Measurements from ENCODE around the gene ALK. TPM values are rescaled to one million over a fixed set of nuclear protein-coding genes. Genes with fewer than 3 reads are reported as not detected.

The ALK gene
- total RNA-seq, 2 experiments from 2014 or later, result not detected

GRCh38 chr2:29215073-29215472 lies 706.3 kb downstream of the ALK start:
- Mint-ChIP-seq H3K27ac (peak overlapping the region; percentile 4), H3K4me3 (no peak overlapping the region), H3K4me1 (peaks cover 4% of the 10 kb centered on the region), H3K9me3 (no peaks in the 10 kb centered on the region), H3K27me3 (no peaks in the 10 kb centered on the region), H3K36me3 (ENCODE audit: low read depth) (no peaks in the 10 kb centered on the region)
- no peak for DNase-seq
- CTCF ChIA-PET, result no interaction called here
- POLR2A ChIA-PET, result no interaction called here

DNA sequence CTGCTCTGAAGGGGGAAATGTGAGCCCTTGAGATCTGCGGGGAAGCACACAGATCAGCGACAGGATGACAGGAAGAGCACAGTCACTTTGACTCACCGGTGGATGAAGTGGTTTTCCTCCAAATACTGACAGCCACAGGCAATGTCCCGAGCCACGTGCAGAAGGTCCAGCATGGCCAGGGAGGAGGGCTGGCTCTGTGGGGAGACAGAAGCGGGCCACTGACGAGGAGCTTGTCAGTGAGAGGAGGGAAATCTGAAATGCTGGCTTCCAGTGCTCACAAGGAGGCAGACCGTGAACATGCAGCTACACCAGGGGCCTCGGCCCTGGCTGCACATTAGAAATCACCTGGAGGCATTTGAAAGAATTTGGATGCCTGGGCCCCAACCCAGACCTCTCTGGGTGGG lies 707.5 kb downstream of the ALK start:
- H3K9me3 Mint-ChIP-seq, result no peaks in the 10 kb centered on the region
- no peaks in the 10 kb centered on the region for H3K36me3 Mint-ChIP-seq (ENCODE audit: low read depth)
- POLR2A ChIA-PET, result no interaction called here
- DNase-seq, result no peak
- CTCF ChIA-PET, result interaction anchor here (1.1 kb wide), 1 partner anchor 10 kb away, joined by 3 read pairs; no protein-coding TSS in a partner anchor
- no peak overlapping the region for H3K27ac Mint-ChIP-seq
- no peak overlapping the region for H3K4me3 Mint-ChIP-seq
- H3K4me1 Mint-ChIP-seq, result peaks cover 4% of the 10 kb centered on the region
- no peaks in the 10 kb centered on the region for H3K27me3 Mint-ChIP-seq

DNA sequence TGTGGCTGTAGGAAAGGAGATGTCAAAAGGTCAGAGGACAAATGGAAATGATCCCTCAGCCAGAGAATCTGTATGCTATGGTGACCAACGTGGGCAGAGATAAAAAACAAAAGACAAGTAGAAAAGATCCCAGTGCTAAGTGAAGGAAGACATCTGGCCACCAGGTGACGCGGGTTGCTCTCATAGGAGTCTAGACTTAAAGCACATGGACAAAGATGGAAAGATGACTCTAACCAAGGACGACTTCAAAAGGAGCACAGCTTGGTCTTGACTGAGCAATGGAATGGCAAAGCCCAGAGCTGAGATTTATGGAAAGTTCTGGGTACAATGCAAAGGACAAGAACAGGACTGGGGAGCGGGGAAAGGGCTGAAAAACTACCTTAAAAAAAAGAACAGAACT lies 709.4 kb downstream of the ALK start:
- H3K4me1 Mint-ChIP-seq, result peaks cover 4% of the 10 kb centered on the region
- ChIA-PET CTCF (interaction anchor here (0.6 to 1.3 kb wide), 2 partner anchors 199 to 244 kb away, joined by 3 read pairs; no protein-coding TSS in a partner anchor), POLR2A (no interaction called here)
- no peaks in the 10 kb centered on the region for H3K27me3 Mint-ChIP-seq
- DNase-seq, result no peak
- H3K27ac Mint-ChIP-seq, result no peak overlapping the region
- H3K4me3 Mint-ChIP-seq, result no peak overlapping the region
- no peaks in the 10 kb centered on the region for H3K9me3 Mint-ChIP-seq
- no peaks in the 10 kb centered on the region for H3K36me3 Mint-ChIP-seq (ENCODE audit: low read depth)

GRCh38 chr2:29209551-29209950 lies 711.8 kb downstream of the ALK start:
- Mint-ChIP-seq H3K27ac (no peak overlapping the region), H3K36me3 (ENCODE audit: low read depth) (no peaks in the 10 kb centered on the region), H3K4me3 (no peak overlapping the region), H3K4me1 (peaks cover 4% of the 10 kb centered on the region), H3K27me3 (no peaks in the 10 kb centered on the region), H3K9me3 (no peaks in the 10 kb centered on the region)
- ChIA-PET CTCF (no interaction called here), POLR2A (no interaction called here)
- no peak for DNase-seq

GRCh38 chr2:29207352-29208148 lies 713.8 kb downstream of the ALK start:
- ChIA-PET CTCF (no interaction called here), POLR2A (no interaction called here)
- H3K9me3 Mint-ChIP-seq, result no peaks in the 10 kb centered on the region
- H3K27me3 Mint-ChIP-seq, result no peaks in the 10 kb centered on the region
- no peak overlapping the region for H3K4me3 Mint-ChIP-seq
- H3K27ac Mint-ChIP-seq, result no peak overlapping the region
- H3K4me1 Mint-ChIP-seq, result no peaks in the 10 kb centered on the region
- DNase-seq, result no peak
- no peaks in the 10 kb centered on the region for H3K36me3 Mint-ChIP-seq (ENCODE audit: low read depth)

- no peaks in the 10 kb centered on the region for H3K27me3 Mint-ChIP-seq
- POLR2A ChIA-PET, result no interaction called here
- H3K4me3 Mint-ChIP-seq, result no peak overlapping the region
- CTCF ChIA-PET, result interaction anchor here (0.7 kb wide), 1 partner anchor 103 kb away, joined by 3 read pairs; no protein-coding TSS in a partner anchor
- H3K36me3 Mint-ChIP-seq (ENCODE audit: low read depth), result no peaks in the 10 kb centered on the region
- H3K27ac Mint-ChIP-seq, result no peak overlapping the region
- no peaks in the 10 kb centered on the region for H3K9me3 Mint-ChIP-seq
- no peak for DNase-seq
- no peaks in the 10 kb centered on the region for H3K4me1 Mint-ChIP-seq
Measured at GRCh38 chr2:29206941-29207340, 714.4 kb downstream of the ALK start.

GRCh38 chr2:29202819-29203495 lies 718.4 kb downstream of the ALK start:
- DNase-seq, result no peak
- ChIA-PET CTCF (no interaction called here), POLR2A (no interaction called here)
- Mint-ChIP-seq H3K36me3 (ENCODE audit: low read depth) (no peaks in the 10 kb centered on the region), H3K4me1 (no peaks in the 10 kb centered on the region), H3K9me3 (no peaks in the 10 kb centered on the region), H3K27ac (no peak overlapping the region), H3K4me3 (no peak overlapping the region), H3K27me3 (no peaks in the 10 kb centered on the region)

DNA sequence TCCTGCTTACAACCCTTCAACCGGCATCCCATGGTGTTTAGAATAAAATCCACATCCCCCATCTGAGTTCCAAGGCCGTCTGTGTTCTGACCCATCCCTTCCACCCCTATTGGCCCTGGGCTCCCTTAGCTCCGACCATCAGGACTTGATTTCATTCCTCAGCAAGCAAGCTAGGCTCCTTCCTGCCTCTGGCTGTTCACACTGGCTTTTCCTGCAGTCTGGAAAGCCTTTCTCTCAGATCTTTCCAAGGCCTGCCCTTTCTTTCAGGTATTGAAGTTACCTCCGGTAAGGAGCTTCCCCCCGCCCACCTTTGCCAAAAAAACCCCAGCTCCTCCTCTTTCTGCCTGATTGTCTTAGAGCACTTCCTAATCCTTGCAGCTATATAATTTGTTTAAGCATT lies 719.4 kb downstream of the ALK start:
- H3K36me3 Mint-ChIP-seq (ENCODE audit: low read depth), result no peaks in the 10 kb centered on the region
- H3K4me1 Mint-ChIP-seq, result no peaks in the 10 kb centered on the region
- no peaks in the 10 kb centered on the region for H3K27me3 Mint-ChIP-seq
- H3K9me3 Mint-ChIP-seq, result no peaks in the 10 kb centered on the region
- H3K27ac Mint-ChIP-seq, result no peak overlapping the region
- CTCF ChIA-PET, result no interaction called here
- DNase-seq, result no peak
- H3K4me3 Mint-ChIP-seq, result no peak overlapping the region
- POLR2A ChIA-PET, result no interaction called here

- ChIA-PET CTCF (no interaction called here), POLR2A (no interaction called here)
- Mint-ChIP-seq H3K27me3 (no peaks in the 10 kb centered on the region), H3K9me3 (no peaks in the 10 kb centered on the region), H3K4me1 (no peaks in the 10 kb centered on the region), H3K4me3 (no peak overlapping the region), H3K36me3 (ENCODE audit: low read depth) (no peaks in the 10 kb centered on the region), H3K27ac (no peak overlapping the region)
- peak; percentile 87 for DNase-seq
Measured at GRCh38 chr2:29196792-29197788, 724.3 kb downstream of the ALK start.

DNA sequence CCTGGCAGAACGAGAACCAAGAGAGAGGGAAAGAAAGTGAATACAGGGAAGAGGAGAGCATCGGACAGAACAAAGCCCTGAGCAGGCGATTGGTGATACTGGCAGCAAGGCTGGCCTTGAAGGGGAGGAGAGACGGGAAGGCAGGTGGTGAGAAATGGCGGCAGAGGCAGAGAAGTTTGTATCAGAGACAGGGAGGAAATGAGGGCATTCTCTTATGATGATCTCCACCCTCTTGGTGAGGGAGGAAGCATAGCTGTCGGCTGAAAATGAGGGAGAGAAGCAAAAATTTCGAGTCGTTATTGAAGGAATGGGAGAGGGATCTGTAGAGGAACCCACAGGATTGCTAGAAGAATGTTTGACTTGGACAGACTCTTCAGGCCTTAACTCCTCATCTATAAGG lies 725.6 kb downstream of the ALK start:
- no peak overlapping the region for H3K4me3 Mint-ChIP-seq

DNA sequence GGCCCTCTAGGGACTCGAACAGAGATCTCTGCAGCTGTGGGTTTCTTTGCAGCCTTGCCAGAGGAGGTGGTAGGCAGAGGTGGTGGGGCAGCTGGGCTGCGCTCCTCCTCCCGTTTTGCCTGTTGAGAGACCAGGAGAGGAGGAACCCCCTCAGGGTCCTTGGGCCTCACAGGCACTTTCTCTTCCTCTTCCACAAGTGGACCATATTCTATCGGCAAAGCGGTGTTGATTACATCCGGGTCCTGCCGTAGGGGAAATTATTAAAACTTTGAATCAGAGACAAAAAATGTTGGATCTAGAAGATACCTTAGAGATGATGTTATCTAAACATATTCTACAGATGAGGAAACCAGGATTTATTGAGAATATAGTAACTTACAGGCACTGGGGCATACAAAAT lies 727.7 kb downstream of the ALK start:
- Mint-ChIP-seq H3K4me1 (peaks cover 10% of the 10 kb centered on the region), H3K9me3 (no peaks in the 10 kb centered on the region), H3K36me3 (ENCODE audit: low read depth) (no peaks in the 10 kb centered on the region), H3K27ac (no peak overlapping the region), H3K27me3 (no peaks in the 10 kb centered on the region), H3K4me3 (no peak overlapping the region)
- no peak for DNase-seq
- ChIA-PET CTCF (no interaction called here), POLR2A (no interaction called here)

More for the DNA sequence above, 725.6 kb downstream of the ALK start:
- no peak for DNase-seq
- Mint-ChIP-seq H3K9me3 (no peaks in the 10 kb centered on the region), H3K4me1 (no peaks in the 10 kb centered on the region), H3K36me3 (ENCODE audit: low read depth) (no peaks in the 10 kb centered on the region), H3K27ac (no peak overlapping the region), H3K27me3 (no peaks in the 10 kb centered on the region)
- POLR2A ChIA-PET, result no interaction called here
- CTCF ChIA-PET, result interaction anchor here (0.7 to 2.1 kb wide), 3 partner anchors 9 to 237 kb away, joined by 3 to 4 read pairs (median 3); no protein-coding TSS in a partner anchor

- H3K9me3 Mint-ChIP-seq, result peaks cover under 1% of the 10 kb centered on the region
- no peaks in the 10 kb centered on the region for H3K27me3 Mint-ChIP-seq
- H3K4me1 Mint-ChIP-seq, result peaks cover 13% of the 10 kb centered on the region
- ChIA-PET CTCF (no interaction called here), POLR2A (no interaction called here)
- no peak overlapping the region for H3K27ac Mint-ChIP-seq
- H3K4me3 Mint-ChIP-seq, result no peak overlapping the region
- DNase-seq, result no peak
- H3K36me3 Mint-ChIP-seq (ENCODE audit: low read depth), result peaks cover 2% of the 10 kb centered on the region
Measured at GRCh38 chr2:29193111-29193510, 728.3 kb downstream of the ALK start.

DNA sequence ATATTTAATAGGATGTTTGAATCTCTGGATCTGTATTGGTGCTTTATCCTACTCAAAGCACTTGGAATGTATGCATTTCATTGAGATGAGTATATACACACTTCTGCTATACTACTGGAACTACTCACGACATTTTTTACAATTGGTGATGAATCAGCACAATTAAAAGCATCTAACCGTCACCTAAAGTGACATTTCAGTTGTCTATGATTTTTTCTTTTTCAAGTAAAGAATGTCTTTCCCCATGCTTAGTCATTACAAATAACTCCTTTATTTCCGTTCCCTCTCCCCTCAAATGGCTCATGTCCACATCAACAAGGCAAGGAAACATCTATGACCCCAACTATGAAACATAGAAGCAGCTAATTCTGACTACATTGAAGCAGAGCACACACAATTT lies 728.9 kb downstream of the ALK start:
- H3K27me3 Mint-ChIP-seq, result no peaks in the 10 kb centered on the region
- H3K27ac Mint-ChIP-seq, result no peak overlapping the region
- peaks cover 7% of the 10 kb centered on the region for H3K36me3 Mint-ChIP-seq (ENCODE audit: low read depth)
- DNase-seq, result no peak
- no peak overlapping the region for H3K4me3 Mint-ChIP-seq
- CTCF ChIA-PET, result no interaction called here
- peaks cover 13% of the 10 kb centered on the region for H3K4me1 Mint-ChIP-seq
- POLR2A ChIA-PET, result no interaction called here
- peaks cover 4% of the 10 kb centered on the region for H3K9me3 Mint-ChIP-seq
